HuH-7.5 (cell line): ENCODE data around the gene GLYATL3.

ENCODE experiments used
- DNase-seq: peaks from one replicate; pipeline ENCODE4 v3.0.0; 2011; ENCODE audit warnings: low spot score

The GLYATL3 gene

GRCh38 chr6:49548613-49549304, 49.0 kb downstream of the GLYATL3 start:
- DNase-seq: no peak

- DNase-seq: no peak
Measured at GRCh38 chr6:49549691-49550491, 50.2 kb downstream of the GLYATL3 start.

- DNase-seq: peak; percentile 32
Measured at GRCh38 chr6:49550492-49551077, 50.9 kb downstream of the GLYATL3 start, which contains the start of gene C6orf141. Gene C6orf141, plus strand, starts transcription at chr6:49550668. Its CDS starts 125 bp downstream, at chr6:49550793.

- no peak for DNase-seq
Measured at GRCh38 chr6:49551078-49551865, 51.5 kb downstream of the GLYATL3 start.

GRCh38 chr6:49551866-49552129, 52.1 kb downstream of the GLYATL3 start:
- no peak for DNase-seq

- DNase-seq: no peak
Measured at GRCh38 chr6:49552596-49552995, 52.9 kb downstream of the GLYATL3 start.

- no peak for DNase-seq
Measured at GRCh38 chr6:49553384-49553783, 53.7 kb downstream of the GLYATL3 start.

- DNase-seq: no peak
Measured at GRCh38 chr6:49555951-49556350, 56.2 kb downstream of the GLYATL3 start.

- peak; percentile 46 for DNase-seq
Measured at GRCh38 chr6:49556429-49556837, 56.7 kb downstream of the GLYATL3 start.

- no peak for DNase-seq
Measured at GRCh38 chr6:49557177-49557576, 57.5 kb downstream of the GLYATL3 start.

- no peak for DNase-seq
Measured at GRCh38 chr6:49558238-49558637, 58.5 kb downstream of the GLYATL3 start.

- DNase-seq: no peak
Measured at GRCh38 chr6:49563006-49563886, 63.5 kb downstream of the GLYATL3 start.

- DNase-seq: no peak
Measured at GRCh38 chr6:49564552-49564951, 64.8 kb downstream of the GLYATL3 start.

GRCh38 chr6:49565261-49565660, 65.5 kb downstream of the GLYATL3 start:
- DNase-seq: no peak

GRCh38 chr6:49565855-49566254, 66.1 kb downstream of the GLYATL3 start:
- no peak for DNase-seq

- no peak for DNase-seq
Measured at GRCh38 chr6:49570474-49571079, 70.9 kb downstream of the GLYATL3 start.

- no peak for DNase-seq
Measured at GRCh38 chr6:49576618-49577017, 76.9 kb downstream of the GLYATL3 start.
